AG08396 (cell line): Measurements from ENCODE around the gene MYH7B.

Experiments
- DNase-seq: peaks from one replicate; pipeline ENCODE4 v3.0.0; 2012; ENCODE audit warnings: low spot score, mixed read lengths

MYH7B gene

GRCh38 chr20:34992751-34993417, 37.2 kb downstream of the MYH7B start:
- no peak for DNase-seq

GRCh38 chr20:34993941-34994508, 38.4 kb downstream of the MYH7B start:
- DNase-seq: no peak

- no peak for DNase-seq
These were observed 39.0 kb downstream of the MYH7B start for GRCh38 chr20:34994509-34995131.

- DNase-seq: no peak
These were observed 39.5 kb downstream of the MYH7B start for GRCh38 chr20:34995192-34995591.

GRCh38 chr20:34995696-34996095, 40.0 kb downstream of the MYH7B start:
- no peak for DNase-seq

GRCh38 chr20:34996243-34997028, 40.8 kb downstream of the MYH7B start:
- no peak for DNase-seq

GRCh38 chr20:34997131-34997561, 41.5 kb downstream of the MYH7B start:
- peak; percentile 59 for DNase-seq

- no peak for DNase-seq
These were observed 42.1 kb downstream of the MYH7B start for GRCh38 chr20:34997774-34998173.

- DNase-seq: no peak
These were observed 42.8 kb downstream of the MYH7B start for GRCh38 chr20:34998331-34998950.

GRCh38 chr20:34999021-34999451, 43.4 kb downstream of the MYH7B start:
- DNase-seq: no peak

- DNase-seq: no peak
These were observed 44.1 kb downstream of the MYH7B start for GRCh38 chr20:34999782-35000181.

- DNase-seq: no peak
These were observed 44.7 kb downstream of the MYH7B start for GRCh38 chr20:35000311-35000921.

GRCh38 chr20:35000922-35001595, 45.4 kb downstream of the MYH7B start:
- no peak for DNase-seq

GRCh38 chr20:35001596-35002362, 46.1 kb downstream of the MYH7B start:
- no peak for DNase-seq

- no peak for DNase-seq
These were observed 47.0 kb downstream of the MYH7B start for GRCh38 chr20:35002426-35003210.

- DNase-seq: no peak
These were observed 47.8 kb downstream of the MYH7B start for GRCh38 chr20:35003211-35004031.

GRCh38 chr20:35004051-35004725, 48.5 kb downstream of the MYH7B start:
- no peak for DNase-seq
